Liver (tissue), 9 donors: ENCODE measurements around the gene CD47. TPM values are rescaled to one million over a fixed set of nuclear protein-coding genes. Genes with fewer than 3 reads are reported as not detected.

Source experiments
- DNase-seq: peaks from one replicate; pipeline ENCODE4 v3.0.0-alpha.2; 2017; ENCODE audit warnings: low spot score
- H3K27ac ChIP-seq, 2 donors: one replicate each; pipeline ENCODE4 v1.7.0; 2013; ENCODE audit warnings: inconsistent platforms in 2 of 2, low read length in 2 of 2, control low read depth in 1 of 2, low read depth in 1 of 2, mild to moderate bottlenecking in 1 of 2
- H3K27me3 ChIP-seq, 4 donors: one replicate each; pipeline versions ENCODE4 v1.6.1 to v1.7.0; 2013; ENCODE audit warnings: low read length in 3 of 4, inconsistent platforms in 1 of 4, mild to moderate bottlenecking in 1 of 4, moderate library complexity in 1 of 4; ENCODE audit not compliant: control insufficient read depth in 4 of 4, insufficient read depth in 4 of 4
- H3K36me3 ChIP-seq, 4 donors: one replicate each; pipeline versions ENCODE4 v1.6.1 to v1.7.0; 2013; ENCODE audit warnings: low read length in 3 of 4, mild to moderate bottlenecking in 3 of 4, low read depth in 1 of 4, moderate library complexity in 1 of 4; ENCODE audit not compliant: control insufficient read depth in 4 of 4, insufficient read depth in 3 of 4
- H3K4me1 ChIP-seq, 4 donors: one replicate each; pipeline versions ENCODE4 v1.6.1 to v1.7.0; 2013; ENCODE audit warnings: low read length in 3 of 4, mild to moderate bottlenecking in 3 of 4, moderate library complexity in 1 of 4; ENCODE audit not compliant: control insufficient read depth in 4 of 4, insufficient read depth in 4 of 4
- H3K4me3 ChIP-seq, 3 donors: one replicate each; pipeline versions ENCODE4 v1.6.1 to v1.7.0; 2013; ENCODE audit warnings: low read length in 3 of 3, control low read depth in 1 of 3, low read depth in 1 of 3, mild to moderate bottlenecking in 1 of 3
- H3K9ac ChIP-seq, 2 donors: one replicate each; pipeline ENCODE4 v1.7.0; 2013; ENCODE audit warnings: low read length in 2 of 2, mild to moderate bottlenecking in 2 of 2, moderate library complexity in 2 of 2, control low read depth in 1 of 2, low read depth in 1 of 2
- H3K9me3 ChIP-seq, 4 donors: one replicate each; pipeline versions ENCODE4 v1.6.1 to v1.7.0; 2013; ENCODE audit warnings: low read length in 3 of 4; ENCODE audit not compliant: control insufficient read depth in 4 of 4
- EGR1 ChIP-seq, 2 donors: IDR thresholded peaks; 2 replicates each; pipeline ENCODE4 v1.6.1; 2016 to 2018; ENCODE audit warnings: antibody characterized with exemption in 2 of 2, low read depth in 2 of 2
- FOXA1 ChIP-seq: IDR thresholded peaks from 2 replicates; pipeline ENCODE4 v1.6.1; 2016; ENCODE audit warnings: antibody characterized with exemption
- FOXA2 ChIP-seq: IDR thresholded peaks from 2 replicates; pipeline ENCODE4 v1.6.1; 2016; ENCODE audit warnings: antibody characterized with exemption
- GABPA ChIP-seq, 2 donors: IDR thresholded peaks in 1 of 2; conservative IDR thresholded peaks in 1 of 2; 2 replicates each; pipeline ENCODE4 v1.6.1; 2016; ENCODE audit warnings: antibody characterized with exemption in 2 of 2, mild to moderate bottlenecking in 1 of 2, moderate library complexity in 1 of 2
- HNF4A ChIP-seq, 2 donors: conservative IDR thresholded peaks; 2 replicates each; pipeline ENCODE4 v1.6.1; 2016; ENCODE audit warnings: antibody characterized with exemption in 2 of 2, mild to moderate bottlenecking in 2 of 2
- HNF4G ChIP-seq: IDR thresholded peaks from 2 replicates; pipeline ENCODE4 v1.6.1; 2016; ENCODE audit warnings: antibody characterized with exemption
- NR2F2 ChIP-seq: IDR thresholded peaks from 2 replicates; pipeline ENCODE4 v1.6.1; 2016; ENCODE audit warnings: antibody characterized with exemption
- RAD21 ChIP-seq, 2 donors: IDR thresholded peaks; 2 replicates each; pipeline ENCODE4 v1.6.1; 2016; ENCODE audit warnings: antibody characterized with exemption in 2 of 2, mild to moderate bottlenecking in 2 of 2
- RXRA ChIP-seq, 2 donors: IDR thresholded peaks; 2 replicates each; pipeline ENCODE4 v1.6.1; 2017 to 2018; ENCODE audit warnings: antibody characterized with exemption in 2 of 2, mild to moderate bottlenecking in 1 of 2
- SP1 ChIP-seq: IDR thresholded peaks from 2 replicates; pipeline ENCODE4 v1.6.1; 2018; ENCODE audit warnings: antibody characterized with exemption, mild to moderate bottlenecking
- TAF1 ChIP-seq: conservative IDR thresholded peaks from 2 replicates; pipeline ENCODE4 v1.6.1; 2016; ENCODE audit warnings: antibody characterized with exemption, mild to moderate bottlenecking
- YY1 ChIP-seq: IDR thresholded peaks from 2 replicates; pipeline ENCODE4 v1.6.1; 2016; ENCODE audit warnings: antibody characterized with exemption, mild to moderate bottlenecking
- WGBS: extraction: QIAGEN DNeasy Blood & Tissue Kit; methylation state at CpG from one replicate; pipeline ENCODE4 v1.1.7; 2013; 5-methylcytosine and 5-hydroxymethylcytosine counted together
- polyA plus RNA-seq, 2 donors: library from polyadenylated mRNA; stranded (reverse) in 1 of 2; unstranded in 1 of 2; fragments of 200-250 nt in 1 of 2; fragments of >200 nt in 1 of 2; fragmentation: Nextera tagmentation in 1 of 2; extraction: Ambion mirVana in 1 of 2; gene quantifications; one replicate each; pipeline versions ENCODE4 v1.2.1 to v1.2.3, GENCODE V29; 2013 to 2015
- total RNA-seq, 2 donors: library from RNA; depleted of rRNA; stranded (reverse); fragments of >200 nt; gene quantifications; one replicate each; pipeline ENCODE4 v1.2.3, GENCODE V29; 2014
- TF ChIP-seq, protein P1 (sequence below): IDR thresholded peaks from 2 replicates; pipeline ENCODE4 v1.6.1; 2016; ENCODE audit warnings: antibody characterized with exemption
- TF ChIP-seq, protein P2 (sequence below): IDR thresholded peaks from 2 replicates; pipeline ENCODE4 v1.6.1; 2016; ENCODE audit warnings: antibody characterized with exemption
- TF ChIP-seq, protein P3 (sequence below): IDR thresholded peaks from 2 replicates; pipeline ENCODE4 v1.6.1; 2016; ENCODE audit warnings: antibody characterized with exemption
- TF ChIP-seq, protein P4 (sequence below): fragments of 150-350 bp; IDR thresholded peaks from 2 replicates; pipeline ENCODE4 v1.5.1; 2017; ENCODE audit warnings: improper control_type of control experiment, low read depth, low read length; ENCODE audit not compliant: missing input control
- donor health status: healthy.
- donor health status: healthy.
- donor health status: healthy.
- donor health status: healthy.
- donor health status: healthy.

CD47 gene
- total and polyA plus RNA-seq, 4 donors = 23.4 to 39.5 (median 33.9) TPM

DNA sequence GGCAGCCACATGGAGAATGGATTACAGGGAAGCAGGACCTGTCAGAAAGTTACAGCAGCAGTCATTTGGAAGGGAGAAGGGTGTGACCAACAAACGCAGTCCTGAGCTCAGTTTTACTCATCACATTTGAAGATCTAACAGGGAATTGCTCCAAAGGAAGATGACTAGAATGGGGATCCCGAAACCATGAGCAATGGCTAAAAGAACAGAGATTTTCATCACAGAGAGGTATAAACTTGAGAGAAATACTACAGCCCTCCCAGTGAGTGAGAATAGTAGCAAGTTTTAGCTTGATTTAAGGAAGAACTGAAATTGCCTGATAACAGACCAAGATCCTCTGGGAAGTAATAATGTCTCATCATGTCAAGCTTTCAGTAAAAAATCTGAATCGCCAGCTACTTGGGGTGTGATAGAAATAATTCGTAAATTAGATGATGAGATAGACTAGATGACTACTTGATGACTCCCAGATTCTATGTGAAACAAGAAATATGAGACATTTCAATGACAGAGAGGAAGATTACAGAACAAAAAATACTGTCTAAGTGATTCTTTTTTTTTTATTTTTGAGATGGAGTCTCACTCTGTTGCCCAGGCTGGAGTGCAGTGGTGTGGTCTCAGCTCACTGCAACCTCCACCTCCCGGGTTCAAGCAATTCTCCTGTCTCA lies 16.9 kb downstream of the CD47 start:
- Histone ChIP-seq H3K36me3 (no peaks in the 10 kb centered on the region), H3K4me3 (no peak overlapping the region), H3K27ac (no peak overlapping the region), H3K4me1 (no peaks in the 10 kb centered on the region), H3K9me3 (no peaks in the 10 kb centered on the region), H3K9ac (no peak overlapping the region), H3K27me3 (no peaks in the 10 kb centered on the region)
- DNase-seq = no peak
- 93% methylated on average over 5 of the region's 5 CpGs for WGBS
- TF ChIP-seq EGR1 (IDR thresholded peaks at IDR 0.05; ENCODE audit: low read depth in 2 of 2) = no peak
- TF ChIP-seq, protein P1, sequence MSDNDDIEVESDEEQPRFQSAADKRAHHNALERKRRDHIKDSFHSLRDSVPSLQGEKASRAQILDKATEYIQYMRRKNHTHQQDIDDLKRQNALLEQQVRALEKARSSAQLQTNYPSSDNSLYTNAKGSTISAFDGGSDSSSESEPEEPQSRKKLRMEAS = no peak
- TF ChIP-seq, protein P2, sequence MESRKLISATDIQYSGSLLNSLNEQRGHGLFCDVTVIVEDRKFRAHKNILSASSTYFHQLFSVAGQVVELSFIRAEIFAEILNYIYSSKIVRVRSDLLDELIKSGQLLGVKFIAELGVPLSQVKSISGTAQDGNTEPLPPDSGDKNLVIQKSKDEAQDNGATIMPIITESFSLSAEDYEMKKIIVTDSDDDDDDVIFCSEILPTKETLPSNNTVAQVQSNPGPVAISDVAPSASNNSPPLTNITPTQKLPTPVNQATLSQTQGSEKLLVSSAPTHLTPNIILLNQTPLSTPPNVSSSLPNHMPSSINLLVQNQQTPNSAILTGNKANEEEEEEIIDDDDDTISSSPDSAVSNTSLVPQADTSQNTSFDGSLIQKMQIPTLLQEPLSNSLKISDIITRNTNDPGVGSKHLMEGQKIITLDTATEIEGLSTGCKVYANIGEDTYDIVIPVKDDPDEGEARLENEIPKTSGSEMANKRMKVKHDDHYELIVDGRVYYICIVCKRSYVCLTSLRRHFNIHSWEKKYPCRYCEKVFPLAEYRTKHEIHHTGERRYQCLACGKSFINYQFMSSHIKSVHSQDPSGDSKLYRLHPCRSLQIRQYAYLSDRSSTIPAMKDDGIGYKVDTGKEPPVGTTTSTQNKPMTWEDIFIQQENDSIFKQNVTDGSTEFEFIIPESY = no peak
- no peak for TF ChIP-seq FOXA1
- TF ChIP-seq, protein P3, sequence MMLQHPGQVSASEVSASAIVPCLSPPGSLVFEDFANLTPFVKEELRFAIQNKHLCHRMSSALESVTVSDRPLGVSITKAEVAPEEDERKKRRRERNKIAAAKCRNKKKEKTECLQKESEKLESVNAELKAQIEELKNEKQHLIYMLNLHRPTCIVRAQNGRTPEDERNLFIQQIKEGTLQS = no peak
- TF ChIP-seq SP1 = no peak
- no peak for TF ChIP-seq RAD21 (IDR thresholded peaks at IDR 0.05)
- TF ChIP-seq, protein P4, sequence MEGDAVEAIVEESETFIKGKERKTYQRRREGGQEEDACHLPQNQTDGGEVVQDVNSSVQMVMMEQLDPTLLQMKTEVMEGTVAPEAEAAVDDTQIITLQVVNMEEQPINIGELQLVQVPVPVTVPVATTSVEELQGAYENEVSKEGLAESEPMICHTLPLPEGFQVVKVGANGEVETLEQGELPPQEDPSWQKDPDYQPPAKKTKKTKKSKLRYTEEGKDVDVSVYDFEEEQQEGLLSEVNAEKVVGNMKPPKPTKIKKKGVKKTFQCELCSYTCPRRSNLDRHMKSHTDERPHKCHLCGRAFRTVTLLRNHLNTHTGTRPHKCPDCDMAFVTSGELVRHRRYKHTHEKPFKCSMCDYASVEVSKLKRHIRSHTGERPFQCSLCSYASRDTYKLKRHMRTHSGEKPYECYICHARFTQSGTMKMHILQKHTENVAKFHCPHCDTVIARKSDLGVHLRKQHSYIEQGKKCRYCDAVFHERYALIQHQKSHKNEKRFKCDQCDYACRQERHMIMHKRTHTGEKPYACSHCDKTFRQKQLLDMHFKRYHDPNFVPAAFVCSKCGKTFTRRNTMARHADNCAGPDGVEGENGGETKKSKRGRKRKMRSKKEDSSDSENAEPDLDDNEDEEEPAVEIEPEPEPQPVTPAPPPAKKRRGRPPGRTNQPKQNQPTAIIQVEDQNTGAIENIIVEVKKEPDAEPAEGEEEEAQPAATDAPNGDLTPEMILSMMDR = no peak
- TF ChIP-seq NR2F2 = no peak
- TF ChIP-seq GABPA (IDR thresholded peaks at IDR 0.05 in 1 of 2, conservative IDR thresholded peaks at IDR 0.05 in 1 of 2) = no peak
- TF ChIP-seq RXRA (IDR thresholded peaks at IDR 0.05) = no peak
- no peak for TF ChIP-seq HNF4A (conservative IDR thresholded peaks at IDR 0.05)

DNA sequence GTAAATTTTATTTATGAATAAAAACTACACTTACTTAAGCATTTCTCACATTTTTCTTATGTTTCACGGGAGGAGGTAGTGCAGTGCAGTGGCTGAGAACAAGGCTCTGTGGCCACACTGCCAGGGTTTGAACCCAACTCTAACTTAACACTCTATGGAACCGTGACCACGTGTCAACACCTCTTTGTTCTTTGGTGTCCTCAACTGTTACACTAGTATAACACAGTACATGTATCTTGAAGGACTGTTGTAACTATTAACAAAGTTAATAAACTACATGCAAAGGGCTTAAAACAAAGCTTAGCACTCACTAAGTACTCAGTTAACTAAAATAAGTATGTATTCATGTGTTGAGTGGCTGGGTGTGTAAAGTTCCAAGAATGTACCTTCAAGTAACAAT lies 19.5 kb downstream of the CD47 start:
- Histone ChIP-seq H3K36me3 (peaks cover 2 to 4% (median 2%) of the 10 kb centered on the region in 4 donors), H3K9me3 (no peaks in the 10 kb centered on the region), H3K27me3 (no peaks in the 10 kb centered on the region), H3K4me3 (no peak overlapping the region), H3K4me1 (no peaks in the 10 kb centered on the region), H3K27ac (no peak overlapping the region), H3K9ac (no peak overlapping the region)
- DNase-seq = no peak
- WGBS = 92% methylated on average over 3 of the region's 3 CpGs
- TF ChIP-seq SP1 (no peak), FOXA1 (no peak), TAF1 (no peak), EGR1 (IDR thresholded peaks at IDR 0.05; ENCODE audit: low read depth in 2 of 2) (no peak), NR2F2 (no peak), HNF4G (no peak), FOXA2 (no peak), YY1 (no peak)
- TF ChIP-seq, protein P1 = no peak
- TF ChIP-seq, protein P4 = no peak
